Measurements from ENCODE around the gene HLA-G.
A peak's percentile ranks its signal among the peaks of the same experiment; 100 is the strongest.

The HLA-G gene

GRCh38 chr6:29845405-29846006, 17.9 kb downstream of the HLA-G start:
- Histone ChIP-seq H3K9ac (ENCODE audit: low read length) (no peak overlapping the region), H3K9me3 (ENCODE audit: low read length) (no peaks in the 10 kb centered on the region), H3K4me2 (ENCODE audit: low read length) (no peak overlapping the region), H3K27me3 (ENCODE audit: insufficient read depth, low read length) (no peaks in the 10 kb centered on the region), H3K36me3 (ENCODE audit: insufficient read depth, low read length) (no peaks in the 10 kb centered on the region), H3K27ac (ENCODE audit: low read depth, low read length, poor library complexity, severe bottlenecking) (no peak overlapping the region), H3F3A (ENCODE audit: insufficient read depth, low read length) (no peaks in the 10 kb centered on the region), H2AFZ (ENCODE audit: low read length) (no peak overlapping the region), H4K20me1 (ENCODE audit: insufficient read depth, low read length) (no peaks in the 10 kb centered on the region), H3K79me2 (ENCODE audit: insufficient read depth, low read length) (no peaks in the 10 kb centered on the region), H3K4me3 (ENCODE audit: low read depth, low read length, poor library complexity, severe bottlenecking) (no peak overlapping the region), H3K9me2 (ENCODE audit: low read depth, low read length) (no peaks in the 10 kb centered on the region), H3K4me1 (ENCODE audit: insufficient read depth, low read length, severe bottlenecking) (no peaks in the 10 kb centered on the region)
- TF ChIP-seq EZH2 (IDR thresholded peaks at IDR 0.05; ENCODE audit: borderline replicate concordance, low read length) = no peak
- TF ChIP-seq CTCF (IDR thresholded peaks at IDR 0.05; ENCODE audit: low read length) = no peak

- Histone ChIP-seq H3K27me3 (ENCODE audit: insufficient read depth, low read length) (0 out of 2 replicates have a peak, but pooled peaks cover 5% of the 10 kb centered on the region), H3K36me3 (ENCODE audit: insufficient read depth, low read length) (no peaks in the 10 kb centered on the region), H3K4me2 (ENCODE audit: low read length) (no peak overlapping the region)
These were observed 20.4 kb downstream of the HLA-G start for GRCh38 chr6:29847871-29848630.

GRCh38 chr6:29850011-29850553, 22.5 kb downstream of the HLA-G start:
- H3K79me2 ChIP-seq (ENCODE audit: insufficient read depth, low read length) = no peaks in the 10 kb centered on the region
- no peaks in the 10 kb centered on the region for H3F3A ChIP-seq (ENCODE audit: insufficient read depth, low read length)
- H3K4me3 ChIP-seq (ENCODE audit: low read depth, low read length, poor library complexity, severe bottlenecking) = no peak overlapping the region
- H3K9ac ChIP-seq (ENCODE audit: low read length) = no peak overlapping the region
- H3K36me3 ChIP-seq (ENCODE audit: insufficient read depth, low read length) = no peaks in the 10 kb centered on the region
- H2AFZ ChIP-seq (ENCODE audit: low read length) = no peak overlapping the region
- H3K9me3 ChIP-seq (ENCODE audit: low read length) = no peaks in the 10 kb centered on the region
- TF ChIP-seq CTCF (IDR thresholded peaks at IDR 0.05; ENCODE audit: low read length) (no peak), EZH2 (IDR thresholded peaks at IDR 0.05; ENCODE audit: borderline replicate concordance, low read length) (no peak)
- 0 out of 2 replicates have a peak, but pooled peaks cover 5% of the 10 kb centered on the region for H3K27me3 ChIP-seq (ENCODE audit: insufficient read depth, low read length)
- no peaks in the 10 kb centered on the region for H3K4me1 ChIP-seq (ENCODE audit: insufficient read depth, low read length, severe bottlenecking)
- no peak overlapping the region for H3K27ac ChIP-seq (ENCODE audit: low read depth, low read length, poor library complexity, severe bottlenecking)
- no peaks in the 10 kb centered on the region for H4K20me1 ChIP-seq (ENCODE audit: insufficient read depth, low read length)
- H3K4me2 ChIP-seq (ENCODE audit: low read length) = no peak overlapping the region
- H3K9me2 ChIP-seq (ENCODE audit: low read depth, low read length) = no peaks in the 10 kb centered on the region

More at GRCh38 chr6:29847871-29848630, 20.4 kb downstream of the HLA-G start:
- Histone ChIP-seq H3K4me3 (ENCODE audit: low read depth, low read length, poor library complexity, severe bottlenecking) (no peak overlapping the region), H3K4me1 (ENCODE audit: insufficient read depth, low read length, severe bottlenecking) (no peaks in the 10 kb centered on the region), H2AFZ (ENCODE audit: low read length) (no peak overlapping the region), H3F3A (ENCODE audit: insufficient read depth, low read length) (no peaks in the 10 kb centered on the region), H3K9me3 (ENCODE audit: low read length) (no peaks in the 10 kb centered on the region), H3K27ac (ENCODE audit: low read depth, low read length, poor library complexity, severe bottlenecking) (no peak overlapping the region), H3K79me2 (ENCODE audit: insufficient read depth, low read length) (no peaks in the 10 kb centered on the region), H3K9me2 (ENCODE audit: low read depth, low read length) (no peaks in the 10 kb centered on the region), H3K9ac (ENCODE audit: low read length) (no peak overlapping the region), H4K20me1 (ENCODE audit: insufficient read depth, low read length) (no peaks in the 10 kb centered on the region)
- TF ChIP-seq CTCF (IDR thresholded peaks at IDR 0.05; ENCODE audit: low read length) = peak; percentile 97
- no peak for TF ChIP-seq EZH2 (IDR thresholded peaks at IDR 0.05; ENCODE audit: borderline replicate concordance, low read length)

All from OCI-LY1 (cell line).